HG03064 (cell line): Measurements from ENCODE around the gene FLG2.
"Not testable (repeated sequence)": the region's sequence is repeated elsewhere in the genome, so short reads cannot be mapped to it uniquely, and the experiment has no call there.

Experiments used
- ATAC-seq: cut with Tn5 transposase; IDR thresholded peaks from one replicate; pipeline ENCODE4 v1.9.1; 2021; ENCODE audit warnings: low read depth; ENCODE audit not compliant: unreplicated experiment

Gene FLG2

GRCh38 chr1:152313970-152314369 is 45.8 kb downstream of the FLG2 start:
- ATAC-seq: no peak

GRCh38 chr1:152313319-152313801 is 46.4 kb downstream of the FLG2 start:
- no peak for ATAC-seq

- not testable (repeated sequence) for ATAC-seq
Observed at GRCh38 chr1:152312169-152312568, 47.6 kb downstream of the FLG2 start.

GRCh38 chr1:152309955-152310354 is 49.9 kb downstream of the FLG2 start:
- ATAC-seq: no peak

GRCh38 chr1:152309320-152309901 is 50.4 kb downstream of the FLG2 start:
- not testable (repeated sequence) for ATAC-seq

GRCh38 chr1:152308758-152309157 is 51.0 kb downstream of the FLG2 start:
- ATAC-seq: not testable (repeated sequence)

GRCh38 chr1:152307970-152308369 is 51.8 kb downstream of the FLG2 start:
- ATAC-seq: not testable (repeated sequence)

GRCh38 chr1:152306123-152306522 is 53.7 kb downstream of the FLG2 start:
- not testable (repeated sequence) for ATAC-seq

- ATAC-seq: not testable (repeated sequence)
Observed at GRCh38 chr1:152304773-152305172, 55.0 kb downstream of the FLG2 start.

GRCh38 chr1:152303139-152303872 is 56.5 kb downstream of the FLG2 start:
- not testable (repeated sequence) for ATAC-seq
